Hepatocyte (in vitro differentiated cells): ENCODE measurements around the gene SEMA5B. TPM values are rescaled to one million over a fixed set of nuclear protein-coding genes. Genes with fewer than 3 reads are reported as not detected.

Experiments
- DNase-seq: peaks from one replicate; pipeline ENCODE4 v3.0.0-alpha.2; 2016; ENCODE audit warnings: low spot score
- H2AFZ ChIP-seq: fragments of 200-600 bp; sonication (generic); 2 replicates; pipeline ENCODE4 v1.6.0; 2016; ENCODE audit warnings: antibody characterized with exemption, mild to moderate bottlenecking
- H3K27ac ChIP-seq: fragments of 200-600 bp; sonication (generic); 2 replicates; pipeline ENCODE4 v1.5.1; 2016; ENCODE audit warnings: mild to moderate bottlenecking
- H3K27me3 ChIP-seq: fragments of 200-600 bp; sonication (generic); 2 replicates; pipeline ENCODE4 v1.6.1; 2016
- H3K36me3 ChIP-seq: fragments of 200-600 bp; sonication (generic); replicated peaks from 2 replicates; pipeline ENCODE4 v1.5.1; 2016; ENCODE audit warnings: low read depth; ENCODE audit not compliant: insufficient read depth
- H3K4me1 ChIP-seq: fragments of 200-600 bp; sonication (generic); 2 replicates; pipeline ENCODE4 v1.5.1; 2016; ENCODE audit warnings: mild to moderate bottlenecking, moderate library complexity; ENCODE audit not compliant: insufficient read depth
- H3K4me2 ChIP-seq: fragments of 200-600 bp; sonication (generic); 2 replicates; pipeline ENCODE4 v1.6.0; 2016
- H3K4me3 ChIP-seq: fragments of 200-600 bp; sonication (generic); 2 replicates; pipeline ENCODE4 v1.5.1; 2016; ENCODE audit warnings: mild to moderate bottlenecking
- H3K79me2 ChIP-seq: fragments of 200-600 bp; sonication (generic); 2 replicates; pipeline ENCODE4 v1.6.0; 2017; ENCODE audit warnings: mild to moderate bottlenecking
- H3K9me2 ChIP-seq: fragments of 200-600 bp; sonication (generic); replicated peaks from 2 replicates; pipeline ENCODE4 v1.6.0; 2017; ENCODE audit warnings: mild to moderate bottlenecking; ENCODE audit not compliant: insufficient read depth
- H3K9me3 ChIP-seq: fragments of 200-600 bp; sonication (generic); 2 replicates; pipeline ENCODE4 v1.5.1; 2016; ENCODE audit warnings: low read depth, mild to moderate bottlenecking
- H4K20me1 ChIP-seq: fragments of 200-600 bp; sonication (generic); 2 replicates; pipeline ENCODE4 v1.6.0; 2016; ENCODE audit warnings: mild to moderate bottlenecking; ENCODE audit not compliant: insufficient read depth, poor library complexity, severe bottlenecking
- EZH2 ChIP-seq: fragments of 200-600 bp; sonication (generic); IDR thresholded peaks from 2 replicates; pipeline ENCODE4 v1.6.1; 2016; ENCODE audit warnings: antibody characterized with exemption, mild to moderate bottlenecking, borderline replicate concordance
- EZH2phosphoT487 ChIP-seq: fragments of 200-600 bp; sonication (generic); IDR thresholded peaks from one replicate; pipeline ENCODE4 v1.6.1; 2018; ENCODE audit warnings: antibody characterized with exemption, mild to moderate bottlenecking, low read depth, moderate library complexity; ENCODE audit not compliant: unreplicated experiment, severe bottlenecking
- WGBS: methylation state at CpG from one replicate; pipeline ENCODE4 v1.1.6; 2016; ENCODE audit warnings: low lambda C conversion rate; ENCODE audit errors: missing lambda C conversion rate; 5-methylcytosine and 5-hydroxymethylcytosine counted together
- polyA plus RNA-seq: library from polyadenylated mRNA; unstranded; fragments of >200 nt; fragmentation: Nextera tagmentation; extraction: Ambion mirVana; gene quantifications from 2 replicates; pipeline ENCODE4 v1.2.1, GENCODE V29; 2016
- total RNA-seq: library from RNA; depleted of rRNA; stranded (reverse); fragments of >200 nt; gene quantifications from 2 replicates; pipeline ENCODE4 v1.2.3, GENCODE V29; 2014
- TF ChIP-seq, protein P1 (sequence below): fragments of 200-600 bp; sonication (generic); IDR thresholded peaks from 2 replicates; pipeline ENCODE4 v1.5.1; 2016; ENCODE audit warnings: antibody characterized with exemption, mild to moderate bottlenecking; ENCODE audit not compliant: poor library complexity

SEMA5B gene
- total and polyA plus RNA-seq, 2 experiments from 2014 or later, result 1.4 to 4.2 TPM

DNA sequence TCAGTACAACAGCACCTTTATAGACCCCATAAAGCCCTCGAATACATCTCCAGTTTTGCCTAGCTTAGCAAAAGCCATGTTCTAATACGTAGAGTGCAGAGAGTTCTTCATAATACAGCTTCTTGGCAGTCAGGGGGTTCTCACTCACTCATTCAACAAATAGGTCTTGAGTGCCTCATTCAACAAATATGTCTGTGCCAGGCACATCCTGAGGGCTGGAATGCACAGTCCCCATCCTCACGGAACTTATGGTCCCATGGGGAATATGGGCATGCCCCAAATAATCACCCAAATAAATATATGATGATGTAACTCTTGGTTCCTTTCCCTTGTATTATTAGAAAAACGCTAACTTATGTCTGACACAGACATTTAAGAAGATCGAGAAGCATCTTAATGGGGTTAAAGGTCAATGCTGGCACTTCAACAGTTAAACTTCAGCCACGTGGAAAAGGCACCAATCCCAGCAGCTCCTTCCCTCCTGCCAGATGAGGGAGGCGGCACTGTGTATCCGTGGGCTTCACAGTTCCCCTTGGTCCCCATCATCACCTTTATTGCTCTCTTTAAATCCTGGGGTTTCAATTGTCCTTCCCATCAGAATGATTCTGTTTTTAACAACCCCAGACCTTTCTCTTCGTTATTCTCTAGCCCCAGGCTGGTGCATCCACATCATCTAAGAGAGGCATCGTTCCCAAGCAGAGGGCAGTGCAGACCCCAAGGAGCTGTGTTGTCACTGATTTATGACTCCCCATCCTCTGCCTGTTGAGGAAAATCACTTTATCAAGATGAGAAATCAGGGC lies 18.9 kb upstream of the SEMA5B start:
- WGBS, result 50% methylated on average over 10 of the region's 10 CpGs
- Histone ChIP-seq H3K27me3 (no peaks in the 10 kb centered on the region), H3K4me1 (no peaks in the 10 kb centered on the region), H3K9me3 (no peaks in the 10 kb centered on the region), H3K4me2 (no peak overlapping the region), H3K9me2 (no peaks in the 10 kb centered on the region), H3K27ac (no peak overlapping the region), H3K79me2 (no peaks in the 10 kb centered on the region), H3K4me3 (no peak overlapping the region), H3K36me3 (peaks cover 4% of the 10 kb centered on the region), H2AFZ (no peak overlapping the region), H4K20me1 (no peaks in the 10 kb centered on the region)
- TF ChIP-seq EZH2phosphoT487 (no peak), EZH2 (no peak)
- TF ChIP-seq, protein P1, sequence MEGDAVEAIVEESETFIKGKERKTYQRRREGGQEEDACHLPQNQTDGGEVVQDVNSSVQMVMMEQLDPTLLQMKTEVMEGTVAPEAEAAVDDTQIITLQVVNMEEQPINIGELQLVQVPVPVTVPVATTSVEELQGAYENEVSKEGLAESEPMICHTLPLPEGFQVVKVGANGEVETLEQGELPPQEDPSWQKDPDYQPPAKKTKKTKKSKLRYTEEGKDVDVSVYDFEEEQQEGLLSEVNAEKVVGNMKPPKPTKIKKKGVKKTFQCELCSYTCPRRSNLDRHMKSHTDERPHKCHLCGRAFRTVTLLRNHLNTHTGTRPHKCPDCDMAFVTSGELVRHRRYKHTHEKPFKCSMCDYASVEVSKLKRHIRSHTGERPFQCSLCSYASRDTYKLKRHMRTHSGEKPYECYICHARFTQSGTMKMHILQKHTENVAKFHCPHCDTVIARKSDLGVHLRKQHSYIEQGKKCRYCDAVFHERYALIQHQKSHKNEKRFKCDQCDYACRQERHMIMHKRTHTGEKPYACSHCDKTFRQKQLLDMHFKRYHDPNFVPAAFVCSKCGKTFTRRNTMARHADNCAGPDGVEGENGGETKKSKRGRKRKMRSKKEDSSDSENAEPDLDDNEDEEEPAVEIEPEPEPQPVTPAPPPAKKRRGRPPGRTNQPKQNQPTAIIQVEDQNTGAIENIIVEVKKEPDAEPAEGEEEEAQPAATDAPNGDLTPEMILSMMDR, result no peak
- no peak for DNase-seq

DNA sequence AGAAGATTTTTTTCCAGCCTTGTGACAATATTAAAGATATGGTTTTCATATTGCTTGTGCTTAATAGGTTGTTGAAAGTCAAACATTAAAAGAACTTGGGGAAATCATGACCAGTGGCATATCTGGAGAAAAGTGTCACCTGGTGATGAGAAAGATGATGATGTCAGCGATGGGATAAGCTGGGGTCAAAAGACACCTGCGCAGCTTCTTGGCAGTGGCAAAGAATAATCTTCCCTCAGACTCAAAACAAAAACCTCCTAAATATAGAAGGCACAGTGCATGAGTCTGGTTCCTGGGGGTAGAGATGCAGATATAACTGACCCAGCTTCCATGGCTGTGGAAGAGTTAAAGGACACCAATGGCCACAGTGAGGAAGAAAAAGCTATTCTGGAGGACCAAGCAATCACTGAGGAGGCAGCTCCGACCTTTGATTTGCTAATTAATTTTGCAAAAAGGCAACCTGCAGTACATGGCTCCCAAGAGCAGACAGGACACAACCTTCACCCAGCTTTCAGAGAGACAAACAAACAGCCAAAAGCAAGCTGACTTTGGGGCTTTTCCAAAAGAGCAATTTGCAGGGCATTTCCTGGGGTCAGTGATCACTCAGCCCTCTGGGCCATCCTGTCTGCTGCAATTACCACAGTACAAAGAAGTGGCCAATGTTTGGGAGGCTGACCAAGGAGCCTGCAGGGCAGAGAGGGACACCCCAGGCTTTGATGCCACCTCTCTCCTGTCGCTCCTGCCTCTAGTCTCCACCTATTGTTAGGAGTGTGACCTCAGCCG lies 17.6 kb upstream of the SEMA5B start:
- Histone ChIP-seq H3K4me2 (no peak overlapping the region), H3K36me3 (peaks cover 4% of the 10 kb centered on the region), H4K20me1 (no peaks in the 10 kb centered on the region), H3K4me1 (no peaks in the 10 kb centered on the region), H3K27me3 (no peaks in the 10 kb centered on the region), H3K27ac (no peak overlapping the region), H3K79me2 (no peaks in the 10 kb centered on the region), H3K9me3 (no peaks in the 10 kb centered on the region), H3K9me2 (no peaks in the 10 kb centered on the region), H2AFZ (no peak overlapping the region), H3K4me3 (no peak overlapping the region)
- WGBS, result 76% methylated on average over 5 of the region's 5 CpGs
- no peak for TF ChIP-seq EZH2
- TF ChIP-seq EZH2phosphoT487, result no peak
- TF ChIP-seq, protein P1, result no peak
- no peak for DNase-seq

DNA sequence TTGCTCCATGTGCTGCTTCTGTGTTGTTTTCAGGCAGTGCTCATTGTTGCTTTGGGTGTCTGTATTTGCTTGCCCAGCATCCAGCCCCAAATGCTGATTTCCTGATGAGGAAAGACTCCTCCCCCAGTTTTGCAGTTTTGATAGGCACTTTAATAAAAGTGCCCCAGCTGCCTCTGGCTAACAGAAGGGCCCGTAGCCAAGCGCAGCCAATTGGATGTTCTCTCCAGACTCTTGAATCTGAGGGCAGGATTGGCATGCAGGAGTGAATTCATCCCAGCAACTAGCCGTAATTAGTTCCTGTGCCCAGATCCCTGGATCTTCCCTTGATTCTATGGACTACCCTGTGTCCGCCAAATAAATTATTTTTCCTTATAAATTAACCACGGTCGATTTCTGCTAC lies 14.8 kb upstream of the SEMA5B start:
- Histone ChIP-seq H3K4me3 (no peak overlapping the region), H3K4me1 (no peaks in the 10 kb centered on the region), H3K4me2 (no peak overlapping the region), H3K9me3 (no peaks in the 10 kb centered on the region), H3K79me2 (no peaks in the 10 kb centered on the region), H3K9me2 (no peaks in the 10 kb centered on the region), H2AFZ (no peak overlapping the region), H3K36me3 (no peaks in the 10 kb centered on the region), H3K27ac (no peak overlapping the region), H4K20me1 (no peaks in the 10 kb centered on the region), H3K27me3 (no peaks in the 10 kb centered on the region)
- DNase-seq, result no peak
- no peak for TF ChIP-seq EZH2
- 88% methylated on average over 6 of the region's 6 CpGs for WGBS

- no peak for DNase-seq
Observed at GRCh38 chr3:123039178-123039577, 11.6 kb upstream of the SEMA5B start.

More at GRCh38 chr3:123039178-123039577, 11.6 kb upstream of the SEMA5B start:
- Histone ChIP-seq H3K27me3 (no peaks in the 10 kb centered on the region), H3K36me3 (no peaks in the 10 kb centered on the region), H3K27ac (no peak overlapping the region), H3K9me2 (no peaks in the 10 kb centered on the region), H3K4me1 (no peaks in the 10 kb centered on the region), H3K79me2 (no peaks in the 10 kb centered on the region), H3K9me3 (no peaks in the 10 kb centered on the region), H3K4me3 (no peak overlapping the region), H4K20me1 (no peaks in the 10 kb centered on the region), H2AFZ (no peak overlapping the region), H3K4me2 (no peak overlapping the region)
- 74% methylated on average over 3 of the region's 3 CpGs for WGBS
- TF ChIP-seq EZH2 (no peak), EZH2phosphoT487 (no peak)
- TF ChIP-seq, protein P1, result no peak
